Posterior cingulate gyrus (tissue), 11 donors: ENCODE data around the gene MIER2.

Source experiments
- DNase-seq, 10 donors: peaks; one replicate each; pipeline versions ENCODE4 v3.0.0 to v3.0.0-alpha.2; 2020 to 2021; ENCODE audit warnings: mixed read lengths in 3 of 10
- intact Hi-C: fragments of 100-400 bp; cut with DNase I; formaldehyde crosslinking; loops from one replicate; pipeline ENCODE4 v1.15.1; 2023

MIER2 gene

DNA sequence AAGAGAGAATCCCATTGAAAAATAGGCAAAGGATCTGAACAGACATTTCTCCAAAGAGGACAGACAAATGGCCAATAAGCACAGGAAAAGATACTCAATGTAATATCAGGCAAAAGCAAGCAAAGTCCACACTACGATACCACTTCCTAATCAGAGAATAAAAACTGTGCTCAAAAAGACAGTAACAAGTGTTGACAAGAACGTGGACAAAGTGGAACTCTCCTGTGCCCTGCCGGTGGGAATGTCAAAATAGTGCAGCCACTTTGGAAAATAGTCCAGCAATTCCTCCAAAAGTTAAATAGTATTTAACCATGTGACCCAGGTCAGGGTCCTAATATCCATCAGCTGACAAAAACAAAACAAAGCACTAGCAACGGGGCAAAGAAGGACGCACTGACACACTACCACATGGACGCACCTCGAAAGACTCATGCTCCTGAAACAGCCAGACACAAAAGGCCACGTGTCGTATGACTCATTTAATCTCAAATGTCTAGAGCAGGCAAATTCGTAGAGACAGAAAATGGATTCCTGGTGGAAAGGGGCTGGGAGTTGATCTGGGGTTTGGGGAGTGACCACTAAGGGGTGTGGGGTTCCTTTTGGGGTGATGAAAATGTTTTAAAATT is 5.2 kb downstream of the MIER2 start:
- peak in 1 of 10 donors; percentile 11 for DNase-seq
- intact Hi-C loops, result no loop called here

DNA sequence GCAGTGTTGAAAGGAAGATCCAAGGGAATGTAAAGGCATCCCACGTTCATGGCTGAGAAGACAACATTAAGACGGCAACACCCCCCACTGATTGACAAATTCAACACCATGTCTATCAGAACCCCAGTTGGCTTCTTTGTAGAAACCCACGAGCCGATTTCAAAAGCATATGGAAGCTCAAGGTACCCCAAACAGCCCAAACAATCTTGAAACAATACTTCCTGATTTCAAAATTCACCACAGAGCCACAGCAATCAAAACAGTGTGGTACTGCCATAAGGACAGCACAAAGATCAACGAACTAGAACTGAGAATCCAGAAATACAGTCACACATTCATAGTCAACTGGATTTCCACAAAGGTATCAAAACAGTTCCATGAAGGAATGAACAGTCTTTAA is 6.2 kb downstream of the MIER2 start:
- DNase-seq, result no peak
- intact Hi-C loops, result no loop called here

DNA sequence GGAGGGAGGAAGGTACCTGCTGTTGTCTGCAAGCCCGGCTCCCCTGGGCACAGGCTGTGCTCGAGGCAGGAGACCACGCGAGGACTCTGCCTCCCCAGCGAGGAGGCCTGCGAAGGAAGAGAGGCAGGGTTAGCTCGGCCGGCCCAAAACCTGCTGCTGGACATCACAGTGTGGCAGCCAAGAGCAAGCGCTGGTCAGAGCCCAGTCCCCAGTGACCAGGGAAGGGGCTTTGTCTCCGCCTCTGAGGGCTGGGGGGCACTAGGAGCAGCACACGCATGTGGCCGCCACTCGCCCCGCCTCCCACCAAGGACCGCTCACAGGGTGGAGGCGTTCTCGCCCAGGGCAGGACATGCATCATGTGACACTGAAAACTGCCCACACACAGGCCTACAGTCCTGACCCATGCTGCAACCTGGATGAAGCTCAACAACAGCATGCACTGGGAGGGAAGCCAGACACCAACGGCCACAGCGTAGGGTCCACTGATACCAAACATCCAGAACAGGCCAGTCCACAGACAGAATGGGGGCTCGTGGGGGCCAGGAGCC is 8.5 kb downstream of the MIER2 start:
- peak in 1 of 10 donors; percentile 77 for DNase-seq
- intact Hi-C loops, result no loop called here

DNA sequence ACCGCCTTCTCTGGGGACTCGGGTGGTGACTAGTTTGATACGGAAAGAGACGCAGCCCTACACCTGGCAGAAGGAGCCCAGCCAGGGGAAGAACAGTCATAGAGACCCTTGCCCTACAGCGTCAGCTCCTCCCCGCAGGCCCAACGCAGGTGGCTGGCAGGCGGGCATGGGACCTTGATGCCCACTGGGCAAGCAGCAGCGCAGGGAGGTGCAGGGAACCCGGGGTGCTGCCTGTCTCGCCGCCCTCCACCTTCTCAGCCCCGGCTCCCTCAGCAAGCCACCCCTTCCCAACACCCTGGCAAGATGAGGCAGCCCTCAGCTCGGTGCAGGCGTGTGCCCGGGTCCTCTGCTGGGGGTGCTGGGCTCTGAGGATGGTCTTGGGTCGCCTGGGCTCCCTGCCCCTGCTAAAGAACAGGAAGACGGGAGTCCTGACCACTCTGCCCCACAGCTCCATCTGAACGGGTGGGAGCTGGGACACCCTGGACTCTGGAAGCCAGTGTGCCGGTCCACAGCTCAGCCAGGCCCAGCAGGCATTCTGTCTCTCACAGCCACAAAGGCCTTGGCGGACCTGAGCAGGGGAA is 9.0 kb downstream of the MIER2 start:
- DNase-seq, result peak in 1 of 10 donors; percentile 57

DNA sequence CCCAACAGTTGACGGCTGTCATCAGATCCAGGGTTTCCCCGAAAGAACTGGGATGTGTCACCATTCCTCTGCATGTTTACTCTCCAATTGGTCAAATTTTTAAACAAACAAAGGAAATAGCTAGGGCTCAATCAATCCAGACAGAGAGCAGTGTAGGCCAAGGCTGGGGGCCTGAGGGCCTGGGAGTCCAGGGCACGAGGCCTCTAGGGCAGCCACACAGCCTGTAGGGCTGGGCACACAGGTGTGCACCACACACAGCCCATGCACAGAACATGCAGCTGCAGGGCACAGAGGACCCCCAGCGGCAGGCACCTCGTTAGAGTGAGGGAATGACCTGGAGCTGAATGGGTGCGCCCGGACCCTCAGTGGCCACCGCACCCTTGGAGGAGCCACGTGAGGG is 9.5 kb downstream of the MIER2 start:
- DNase-seq, result peak in 1 of 10 donors; percentile 49
- intact Hi-C loops, result no loop called here

More for the DNA sequence above, 9.0 kb downstream of the MIER2 start:
- intact Hi-C loops, result no loop called here

DNA sequence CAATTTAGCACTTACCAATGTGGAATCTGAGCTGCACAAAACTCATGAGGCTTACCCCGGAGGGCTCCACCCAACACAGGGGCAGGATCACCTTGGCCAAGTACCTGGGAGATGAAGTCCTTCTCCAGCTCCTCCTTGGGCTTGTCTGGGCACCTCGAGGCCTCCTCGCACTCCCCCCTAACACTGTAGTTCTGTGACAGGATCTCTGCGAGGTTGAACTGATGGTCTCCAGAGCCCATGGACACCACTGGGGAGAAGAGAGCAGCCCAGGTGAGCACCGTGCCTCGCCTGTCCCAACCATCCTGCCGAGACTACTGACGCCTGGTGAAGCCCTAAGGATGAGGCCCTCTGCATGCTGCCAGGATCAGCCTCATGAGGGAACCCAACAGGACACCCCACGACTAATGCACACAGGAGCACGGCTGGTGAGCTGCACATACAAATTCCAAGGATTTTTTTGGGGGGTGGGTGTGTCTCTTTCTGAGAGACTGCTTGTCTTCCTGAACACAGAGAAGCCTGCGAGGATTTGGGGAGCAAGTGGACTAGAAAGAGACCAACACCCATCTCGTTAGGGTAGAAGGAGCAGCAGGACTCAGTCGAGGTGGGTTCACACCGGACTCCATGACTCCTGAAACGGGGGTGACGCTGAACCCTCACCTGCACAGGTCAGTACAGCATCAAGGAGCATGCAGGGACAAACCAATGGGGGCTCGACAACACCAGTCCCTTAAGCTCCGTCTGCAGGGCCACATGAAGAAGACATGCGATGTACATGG is 10.1 kb downstream of the MIER2 start:
- intact Hi-C loops, result no loop called here
- DNase-seq, result peak in 1 of 10 donors; percentile 62

DNA sequence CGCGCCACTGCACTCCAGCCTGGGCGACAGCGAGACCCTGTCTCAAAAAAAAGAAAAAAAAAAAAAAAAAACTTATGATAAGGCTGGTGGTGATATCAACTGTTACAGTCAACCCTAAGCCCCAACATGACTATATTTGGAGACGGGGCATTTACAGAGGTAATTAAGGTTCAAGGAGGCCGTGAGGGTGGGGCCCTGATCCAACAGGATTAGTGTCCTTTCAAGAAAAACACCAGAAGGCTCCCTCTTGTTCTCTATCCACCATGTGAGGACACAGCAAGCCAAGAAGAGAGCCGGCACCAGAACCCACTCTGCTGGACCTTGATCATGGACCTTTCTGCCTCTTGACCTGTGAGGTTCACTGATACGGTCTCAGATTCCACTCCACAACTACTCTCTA is 14.1 kb downstream of the MIER2 start:
- intact Hi-C loops, result no loop called here

DNA sequence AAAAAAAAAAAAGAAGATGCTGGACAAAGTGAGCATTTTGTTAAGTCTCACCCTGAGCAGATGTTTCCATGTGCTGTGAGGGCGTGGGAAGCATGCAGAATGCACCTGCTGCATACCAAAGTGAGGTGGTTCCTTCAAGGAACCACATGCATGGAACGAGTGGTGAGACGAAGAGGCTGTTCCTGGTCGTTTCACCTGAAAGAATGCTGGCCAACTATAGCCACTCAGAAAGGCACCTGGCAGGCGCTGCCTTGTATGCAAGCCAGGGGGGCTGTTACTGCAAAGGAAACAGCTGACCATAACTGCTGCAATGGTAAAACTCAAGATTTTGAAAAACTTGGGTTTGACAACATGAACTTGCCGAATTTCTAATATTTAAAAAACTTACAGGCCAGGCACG is 14.7 kb downstream of the MIER2 start:
- intact Hi-C loops, result no loop called here

More for the DNA sequence above, 14.1 kb downstream of the MIER2 start:
- peak in 1 of 10 donors; percentile 4 for DNase-seq

DNA sequence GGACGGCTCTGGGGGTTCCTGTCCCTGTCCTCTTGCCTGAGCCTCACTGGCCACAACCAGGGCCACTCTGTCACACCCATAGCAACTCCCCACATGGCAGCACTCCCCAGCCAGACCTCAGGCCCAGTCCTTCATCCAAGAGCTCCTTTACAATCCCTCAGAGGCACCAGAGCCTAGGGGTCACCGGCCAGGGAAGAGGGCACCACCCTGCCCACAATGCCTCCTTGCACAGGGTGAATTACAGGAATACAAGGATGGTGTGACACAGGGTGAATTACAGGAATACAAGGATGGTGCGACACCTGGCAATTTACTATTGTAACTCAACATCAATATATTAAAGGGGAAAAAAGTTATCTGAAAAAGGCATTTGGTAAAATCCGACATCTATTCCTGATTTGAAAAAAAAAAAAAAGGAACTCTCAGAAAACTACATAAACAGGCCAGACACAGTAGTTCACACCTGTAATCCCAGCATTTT is 16.5 kb downstream of the MIER2 start:
- no peak for DNase-seq
- intact Hi-C loops, result no loop called here

More for the DNA sequence above, 14.7 kb downstream of the MIER2 start:
- peak in 1 of 10 donors; percentile 16 for DNase-seq

DNA sequence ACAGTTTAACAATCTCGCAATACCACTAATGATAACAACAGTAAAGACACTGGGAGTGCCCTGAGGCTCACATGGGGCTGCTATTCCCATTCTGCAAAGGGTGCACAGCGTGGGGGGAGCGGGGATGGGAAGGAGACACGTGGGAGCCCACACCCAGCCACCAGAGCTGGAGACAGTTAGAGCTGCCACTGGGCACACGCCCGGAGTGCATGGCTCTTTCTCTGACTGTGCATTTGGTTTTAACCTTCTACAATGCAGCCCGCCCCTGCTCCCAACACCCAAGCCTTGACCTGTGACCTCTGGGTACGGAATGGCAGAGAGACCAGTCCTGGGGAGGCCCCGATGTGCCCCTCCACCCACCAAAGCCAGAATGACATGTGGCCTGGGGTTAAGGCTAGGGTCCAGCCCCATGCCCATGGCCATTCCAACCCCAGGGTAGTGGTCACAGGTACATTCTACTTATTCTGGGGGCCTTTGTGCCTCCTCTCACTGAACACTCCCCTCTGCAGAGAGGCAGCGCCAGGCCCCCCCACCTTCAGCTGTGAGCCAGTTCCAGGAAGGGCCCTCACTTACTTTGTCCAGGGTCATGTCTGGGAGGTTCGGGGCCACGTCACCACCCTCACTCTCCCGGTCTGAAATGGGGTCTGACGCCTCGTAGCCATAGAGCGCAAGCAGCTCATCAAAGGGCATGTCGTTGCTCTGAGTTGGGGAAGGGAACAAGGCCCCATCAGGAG is 17.1 kb downstream of the MIER2 start:
- intact Hi-C loops, result no loop called here

DNA sequence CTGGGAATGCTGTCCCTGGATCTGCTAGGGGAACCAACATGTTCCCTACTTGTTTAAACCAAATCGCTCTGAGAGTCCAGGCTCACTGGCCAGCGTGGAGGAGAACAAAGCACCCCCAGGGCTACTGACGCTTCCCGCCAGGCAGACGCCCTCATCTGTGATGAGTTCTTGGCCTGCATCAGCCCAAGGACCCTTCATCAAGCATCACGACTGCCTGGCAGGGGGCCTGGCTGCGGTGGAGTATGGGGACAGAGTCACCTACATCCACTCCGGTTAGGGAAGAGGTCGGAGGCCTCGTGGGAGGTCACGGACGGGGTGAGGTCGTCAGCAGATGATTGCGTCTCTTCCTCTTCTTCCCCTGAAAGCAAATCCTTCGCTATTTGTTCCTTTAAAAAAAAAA is 17.7 kb downstream of the MIER2 start:
- intact Hi-C loops, result no loop called here
- no peak for DNase-seq

More for the DNA sequence above, 17.1 kb downstream of the MIER2 start:
- no peak for DNase-seq

DNA sequence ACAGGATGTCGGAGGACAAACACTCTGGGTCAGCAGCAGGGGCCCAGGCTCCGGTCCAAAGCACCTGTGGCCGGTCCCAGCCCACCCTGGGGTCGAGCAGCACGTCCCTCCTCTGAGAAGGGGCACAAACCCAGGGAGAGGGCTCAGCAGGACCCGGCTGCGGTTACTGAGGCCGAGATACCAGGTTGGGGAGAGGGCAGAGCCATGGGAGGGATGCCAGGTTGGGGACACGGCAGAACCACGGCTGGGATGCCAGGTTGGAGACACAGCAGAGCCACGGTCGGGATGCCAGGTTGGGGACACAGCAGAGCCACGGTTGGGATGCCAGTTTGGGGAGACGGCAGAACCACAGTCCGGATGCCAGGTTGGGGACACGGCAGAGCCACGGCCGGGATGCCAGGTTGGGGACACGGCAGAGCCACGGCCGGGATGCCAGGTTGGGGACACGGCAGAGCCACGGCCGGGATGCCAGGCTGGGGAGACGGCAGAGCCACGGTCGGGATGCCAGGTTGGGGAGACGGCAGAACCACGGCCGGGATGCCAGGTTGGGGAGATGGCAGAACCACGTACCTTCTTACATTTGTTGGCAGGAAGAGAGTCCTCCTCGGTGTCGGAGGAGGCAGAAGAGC is 18.5 kb downstream of the MIER2 start:
- DNase-seq, result no peak
- intact Hi-C loops, result no loop called here

DNA sequence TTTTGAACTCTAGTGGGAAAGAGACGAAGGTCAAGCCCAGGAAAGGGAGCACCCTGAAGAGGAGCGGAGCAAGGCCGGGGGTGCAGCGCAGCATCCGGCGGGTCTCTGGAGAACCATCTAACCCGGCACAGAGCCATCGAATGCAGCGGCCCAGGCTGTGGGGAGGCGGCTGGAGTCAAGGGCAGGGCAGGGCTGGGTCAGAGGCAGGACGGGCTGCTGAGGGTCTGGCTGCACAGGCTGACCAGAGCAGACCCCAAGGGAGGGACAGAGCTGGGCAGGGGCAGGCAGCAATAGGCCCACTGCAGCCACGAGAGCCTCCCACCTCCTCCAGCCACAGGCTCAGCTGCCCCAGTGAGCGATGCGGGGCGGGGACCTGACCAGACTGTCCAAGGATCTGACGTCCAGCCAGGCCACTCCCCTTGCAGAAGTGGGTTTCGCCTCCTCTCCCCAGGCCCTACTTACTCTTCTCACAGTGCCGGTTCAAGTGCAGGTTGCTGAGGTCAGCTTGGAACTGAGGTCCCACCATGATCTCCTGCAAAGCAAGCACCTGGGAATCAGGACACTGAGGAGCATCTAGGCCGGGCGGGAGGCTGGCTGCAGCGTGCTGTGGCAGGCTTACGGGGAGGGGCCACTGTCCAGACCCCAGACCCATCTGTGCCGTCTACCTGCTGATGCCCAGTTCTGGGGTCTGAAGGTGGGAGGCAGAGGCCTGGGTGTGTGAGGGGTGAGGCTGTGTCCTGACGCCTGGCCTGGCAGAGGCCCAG is 19.2 kb downstream of the MIER2 start:
- intact Hi-C loops, result no loop called here
- no peak for DNase-seq

DNA sequence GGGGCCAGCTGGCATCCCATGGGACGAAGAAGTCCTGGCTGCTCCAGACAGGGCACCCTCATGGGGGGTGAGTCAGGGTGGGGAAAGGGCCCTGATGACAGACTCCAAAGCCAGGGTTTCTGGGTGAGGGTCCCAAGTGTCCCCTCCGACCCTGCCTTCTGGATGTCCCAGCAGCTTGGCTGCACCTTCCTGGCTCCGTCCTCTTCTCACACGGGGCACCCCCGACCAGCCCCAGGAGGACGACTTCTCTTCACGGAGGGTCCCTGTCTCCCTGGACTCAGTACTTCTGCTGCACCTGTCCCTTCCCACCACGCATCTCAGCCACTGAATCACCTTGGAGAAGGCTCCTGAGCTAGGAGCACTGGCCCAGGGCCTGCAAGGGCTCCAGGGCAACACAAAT is 19.9 kb downstream of the MIER2 start:
- DNase-seq, result no peak
- intact Hi-C loops, result no loop called here

DNA sequence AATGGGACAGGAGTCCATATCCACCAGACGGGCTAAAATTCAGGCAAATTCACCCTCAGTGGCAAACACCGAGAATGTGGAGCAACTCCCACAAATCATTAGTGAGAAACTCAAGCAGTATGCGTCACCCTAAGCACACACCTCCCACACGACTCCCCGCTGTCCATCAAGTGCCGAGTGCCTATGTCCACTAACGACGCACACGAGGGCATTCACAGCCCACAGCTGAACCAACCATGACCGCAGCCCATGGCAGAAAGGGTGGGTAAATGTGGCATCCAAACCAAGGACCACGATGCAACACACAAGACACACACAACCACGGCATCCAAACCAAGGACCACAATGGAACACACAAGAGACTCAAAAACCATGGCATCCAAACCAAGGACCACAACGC is 22.0 kb downstream of the MIER2 start:
- DNase-seq, result no peak

DNA sequence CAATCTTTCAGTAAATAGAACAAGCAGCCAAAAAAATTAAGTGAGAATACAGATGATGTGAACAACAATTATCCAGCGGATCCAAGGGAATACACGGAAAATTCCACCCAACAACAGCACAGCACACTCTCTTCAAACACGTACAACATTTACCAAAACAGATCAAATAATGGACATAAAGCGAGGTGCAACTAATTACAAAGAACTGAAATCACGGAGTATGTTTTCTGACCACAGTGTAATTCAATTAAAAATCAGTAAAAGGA is 26.2 kb downstream of the MIER2 start:
- no peak for DNase-seq
- intact Hi-C loops, result no loop called here

More for the DNA sequence above, 22.0 kb downstream of the MIER2 start:
- intact Hi-C loops, result no loop called here

DNA sequence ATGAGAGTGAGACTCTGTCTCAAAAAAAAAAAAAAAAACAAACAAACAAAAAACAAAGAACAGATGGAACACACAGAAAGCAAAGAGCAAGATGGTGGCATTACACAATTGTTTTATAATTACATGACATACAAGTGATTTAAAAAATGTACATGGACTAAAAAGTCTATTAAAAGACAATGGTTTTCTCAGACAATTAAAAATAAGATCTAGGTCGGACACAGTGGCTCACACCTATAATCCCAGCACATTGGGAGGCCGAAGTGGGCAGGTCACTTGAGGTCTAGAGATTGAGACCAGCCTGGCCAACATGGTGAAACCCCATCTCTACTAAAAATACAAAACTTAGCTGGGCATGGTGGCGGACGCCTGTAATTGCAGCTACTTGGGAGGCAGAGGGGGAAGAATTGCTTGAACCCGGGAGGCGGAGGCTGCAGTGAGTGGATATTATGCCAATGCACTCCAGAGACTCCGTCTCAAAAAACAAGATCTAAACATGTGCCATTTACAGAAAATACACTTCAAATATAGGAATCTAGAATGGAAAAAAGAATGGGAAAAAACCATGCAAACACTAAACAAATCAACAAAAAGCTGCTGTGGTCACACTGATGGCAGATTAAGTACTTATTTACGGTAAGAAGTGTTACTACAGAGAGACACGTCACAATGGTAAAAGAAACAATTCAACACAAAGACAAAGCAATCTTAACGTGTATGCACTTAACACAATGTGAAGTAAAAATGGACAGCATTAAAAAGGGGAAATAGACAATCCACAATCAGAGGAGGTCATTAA is 26.7 kb downstream of the MIER2 start:
- intact Hi-C loops, result no loop called here
- no peak for DNase-seq

DNA sequence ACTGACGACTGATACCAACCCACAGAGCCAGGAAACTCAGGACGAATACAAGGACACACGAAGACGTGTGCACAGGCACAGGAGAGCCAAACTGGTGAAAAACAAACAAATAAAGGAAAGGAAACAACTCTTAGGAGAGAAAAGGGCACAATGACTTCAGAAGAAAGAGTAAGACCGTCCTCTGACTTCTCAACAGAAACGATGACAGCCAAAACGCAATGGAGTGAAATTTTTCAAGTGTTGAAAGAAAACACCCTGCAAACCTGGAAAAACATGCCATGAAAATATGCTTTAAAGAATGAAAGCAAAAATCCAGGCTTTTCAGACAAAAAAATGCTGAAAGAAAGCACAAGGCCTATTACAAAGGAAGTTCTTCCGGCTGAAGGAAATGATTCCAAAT is 28.8 kb downstream of the MIER2 start:
- DNase-seq, result no peak
- intact Hi-C loops, result no loop called here
